Measurements from ENCODE around the gene DMRTA2.

DMRTA2 gene

GRCh38 chr1:50422946-50423669 lies at the start of gene DMRTA2:
TSS of gene DMRTA2 (minus strand) at chr1:50423443. CDS start at chr1:50421536, 1,907 bp downstream.
- DNase-seq, result peak; percentile 82

GRCh38 chr1:50471967-50472366 lies 48.7 kb upstream of the DMRTA2 start:
- DNase-seq, result no peak

GRCh38 chr1:50462964-50463363 lies 39.7 kb upstream of the DMRTA2 start:
- DNase-seq, result no peak

GRCh38 chr1:50458507-50458906 lies 35.3 kb upstream of the DMRTA2 start:
- DNase-seq, result no peak

DNA sequence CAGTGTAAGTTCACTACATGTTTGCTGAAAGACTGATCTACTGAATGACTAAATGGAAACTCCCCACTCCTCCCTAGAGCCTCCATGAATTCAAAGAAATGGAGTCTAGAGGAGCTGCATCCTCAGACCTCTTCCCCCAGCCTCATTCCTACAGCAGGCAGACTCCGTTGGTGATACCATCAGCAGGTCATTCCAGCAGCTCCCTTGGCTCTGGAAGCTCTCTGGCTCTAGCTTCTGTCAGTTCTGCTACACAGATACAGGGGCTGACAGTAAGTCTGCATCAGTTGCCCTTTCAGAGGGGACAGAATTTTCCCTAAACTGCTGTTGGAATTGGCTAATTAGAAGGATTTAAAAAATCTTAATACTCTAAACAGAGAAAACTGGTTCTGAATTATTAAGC lies 31.7 kb upstream of the DMRTA2 start:
- DNase-seq, result no peak

DNA sequence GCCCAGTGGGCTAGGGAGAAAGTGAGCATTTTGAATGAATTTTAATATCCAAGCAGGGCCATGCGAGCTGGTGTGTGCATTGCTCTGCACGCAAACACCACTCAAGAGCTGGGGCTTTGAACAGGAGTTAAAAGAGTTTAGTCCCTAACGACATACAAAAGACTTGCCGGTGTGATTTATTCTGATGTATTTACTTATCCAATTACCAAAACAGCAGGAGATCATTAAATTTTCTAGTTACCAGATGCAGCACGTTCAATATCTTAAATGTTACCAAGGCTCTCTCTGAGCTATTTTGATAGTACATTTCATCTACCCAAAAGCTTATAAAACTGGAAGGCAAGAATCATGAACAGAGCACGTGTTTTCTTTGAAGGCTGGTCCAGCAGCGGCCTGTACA lies 30.0 kb upstream of the DMRTA2 start:
- no peak for DNase-seq

- DNase-seq, result no peak
Measured at GRCh38 chr1:50452700-50453099, 29.5 kb upstream of the DMRTA2 start.

DNA sequence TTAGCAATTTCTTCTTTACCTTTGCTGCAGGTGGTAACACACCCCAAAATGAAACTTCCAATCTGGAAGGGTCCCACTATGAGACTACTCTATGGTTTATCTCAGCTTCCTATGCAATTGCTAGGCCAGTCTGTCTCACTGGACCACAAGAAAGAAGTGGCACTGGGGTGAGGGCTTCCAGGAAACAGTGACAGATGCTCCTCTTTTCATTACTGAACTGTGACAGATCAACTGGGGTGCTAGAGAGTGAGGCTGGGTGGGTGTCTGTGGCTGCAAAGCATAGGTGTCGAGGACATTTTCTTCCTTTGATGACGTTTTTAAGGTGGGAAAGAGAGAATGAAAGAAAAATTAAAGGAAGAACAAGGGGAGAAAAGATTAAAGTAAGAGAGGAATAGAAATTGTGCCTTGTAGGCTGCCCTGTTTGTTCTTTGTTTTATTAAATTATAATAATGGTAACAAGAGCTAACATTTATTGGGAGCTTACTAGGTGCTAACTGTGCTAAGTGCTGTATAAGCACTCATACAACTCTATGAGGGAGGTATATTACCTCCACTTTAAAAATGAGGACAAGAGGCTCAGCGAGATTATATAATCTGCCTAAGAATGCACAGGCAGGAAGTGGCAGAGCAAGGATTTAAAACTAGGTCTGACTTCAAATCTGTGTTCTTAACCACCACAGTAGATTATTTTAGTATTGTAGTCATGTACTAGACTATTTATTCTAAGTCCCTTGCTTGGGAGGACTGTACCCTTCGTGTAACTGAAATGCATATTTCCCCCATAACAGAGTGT lies 27.8 kb upstream of the DMRTA2 start:
- no peak for DNase-seq

DNA sequence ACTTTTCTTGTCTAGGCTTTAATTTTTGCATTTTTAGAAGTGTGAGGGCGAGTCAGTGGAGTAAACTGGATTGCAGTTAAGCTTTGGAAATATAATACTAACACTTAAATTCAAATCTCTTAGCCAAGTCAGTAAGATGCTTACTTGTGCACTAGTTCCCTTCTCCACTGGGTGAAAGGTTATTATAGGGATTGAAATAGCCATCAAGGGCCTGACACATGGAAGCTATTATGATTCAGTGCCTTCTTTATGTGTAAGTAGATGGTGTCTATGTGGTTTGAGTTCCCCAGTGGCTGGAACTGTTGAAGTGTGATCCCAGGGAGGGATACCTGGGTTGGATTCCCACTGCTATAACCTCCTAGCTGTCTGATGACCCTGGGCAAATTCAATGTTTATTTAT lies 24.7 kb upstream of the DMRTA2 start:
- DNase-seq, result no peak

DNA sequence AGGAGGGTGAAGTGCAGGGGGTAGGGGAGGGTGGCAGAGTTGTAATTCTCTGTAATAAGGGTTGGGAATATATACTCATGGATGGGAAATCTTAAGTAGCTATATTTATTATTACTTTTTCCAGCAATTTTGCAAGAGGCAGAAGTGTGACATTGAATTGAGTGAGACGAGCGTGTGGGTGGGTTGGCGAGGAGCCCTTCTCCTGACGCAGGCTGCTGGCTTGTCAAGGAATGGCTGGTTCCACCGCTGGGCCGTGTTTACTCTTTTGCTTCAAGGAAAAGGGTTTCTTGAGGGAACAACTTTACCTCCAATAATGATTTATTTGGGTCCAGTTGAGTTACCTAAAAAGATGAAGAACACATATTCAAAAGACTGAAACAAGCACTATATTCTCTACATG lies 17.9 kb upstream of the DMRTA2 start:
- no peak for DNase-seq

DNA sequence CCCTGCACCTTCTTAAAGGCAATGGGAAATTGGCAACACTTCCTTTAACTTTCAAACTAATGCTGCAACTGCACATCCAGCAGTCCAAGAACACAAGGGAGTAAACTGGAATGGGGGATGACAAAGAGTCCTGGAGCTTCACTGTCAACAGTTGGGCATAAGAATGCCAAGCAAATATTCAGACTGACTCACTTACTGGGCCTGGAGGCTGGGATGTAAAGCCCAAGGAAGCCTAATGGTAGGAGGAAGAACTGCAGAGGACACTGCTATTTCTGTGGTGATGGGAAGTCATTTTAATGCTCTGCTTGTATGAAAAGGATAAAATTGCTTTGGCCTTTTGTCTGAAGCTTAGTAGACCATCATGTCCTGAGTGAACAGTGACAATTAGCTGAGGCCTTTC lies 15.7 kb upstream of the DMRTA2 start:
- no peak for DNase-seq

- no peak for DNase-seq
Measured at GRCh38 chr1:50436489-50436888, 13.2 kb upstream of the DMRTA2 start.

DNA sequence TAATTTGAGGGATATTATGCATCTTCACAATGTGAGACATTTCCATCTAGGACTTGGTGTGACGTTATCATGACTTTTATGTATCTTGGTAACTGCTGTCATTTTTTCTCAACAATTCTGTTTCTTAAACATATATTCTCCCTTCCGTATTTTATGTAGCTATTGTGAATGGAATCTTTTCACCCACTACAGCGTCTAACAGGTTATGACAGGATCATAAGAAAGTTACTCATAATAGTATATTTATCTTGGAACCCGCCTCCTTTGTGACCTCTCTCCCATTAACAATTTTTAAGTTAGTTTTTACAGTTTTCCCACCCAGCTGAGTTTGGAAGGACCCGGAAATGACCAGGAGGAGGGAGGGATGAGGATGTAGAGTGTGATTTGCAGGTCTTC lies 6.8 kb upstream of the DMRTA2 start:
- no peak for DNase-seq

DNA sequence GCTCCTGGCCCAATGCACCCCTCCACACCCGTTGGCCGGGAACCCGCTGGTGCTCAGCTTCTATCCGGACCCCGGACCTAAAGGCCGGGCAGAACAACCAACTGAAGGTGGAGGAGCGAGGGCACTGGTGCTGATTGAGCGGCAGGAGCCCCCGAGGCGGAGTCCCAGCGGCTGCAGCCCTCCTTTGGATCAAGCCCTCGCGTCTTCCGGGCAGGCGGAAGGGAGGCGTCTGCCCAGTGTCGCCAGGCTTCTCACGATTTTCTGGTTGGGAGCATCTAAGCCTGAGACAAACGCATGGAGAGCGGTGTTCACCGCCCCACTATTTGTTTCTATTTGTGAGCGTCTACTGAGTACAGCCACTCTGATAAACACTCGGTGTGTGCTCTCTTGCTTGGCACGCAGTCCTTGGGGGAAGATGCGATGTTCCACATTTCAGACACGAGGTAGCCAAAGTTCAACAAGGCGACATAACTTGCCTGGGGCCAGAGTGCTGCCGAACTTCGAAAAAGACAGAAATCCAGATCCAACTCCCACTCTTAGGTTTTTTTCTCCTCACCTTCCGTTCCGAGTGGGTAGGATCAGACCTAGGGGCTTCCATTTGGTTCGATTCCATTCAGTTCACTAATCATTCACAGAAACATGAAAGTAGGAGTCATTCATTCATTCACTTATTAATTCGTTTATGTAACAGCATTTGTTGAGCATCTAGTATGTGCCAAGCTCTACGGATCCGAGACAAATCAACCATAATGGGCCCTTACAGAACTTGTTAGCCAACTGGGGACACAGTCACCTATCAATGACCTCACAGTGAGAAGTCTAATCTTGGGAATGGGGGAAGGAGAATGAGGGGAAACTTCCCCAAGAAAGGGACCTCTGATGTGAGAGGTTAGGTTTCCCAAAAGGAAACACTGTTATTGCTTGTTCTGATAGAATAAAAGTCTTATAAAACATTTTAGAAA lies 4.9 kb upstream of the DMRTA2 start:
- no peak for DNase-seq

DNA sequence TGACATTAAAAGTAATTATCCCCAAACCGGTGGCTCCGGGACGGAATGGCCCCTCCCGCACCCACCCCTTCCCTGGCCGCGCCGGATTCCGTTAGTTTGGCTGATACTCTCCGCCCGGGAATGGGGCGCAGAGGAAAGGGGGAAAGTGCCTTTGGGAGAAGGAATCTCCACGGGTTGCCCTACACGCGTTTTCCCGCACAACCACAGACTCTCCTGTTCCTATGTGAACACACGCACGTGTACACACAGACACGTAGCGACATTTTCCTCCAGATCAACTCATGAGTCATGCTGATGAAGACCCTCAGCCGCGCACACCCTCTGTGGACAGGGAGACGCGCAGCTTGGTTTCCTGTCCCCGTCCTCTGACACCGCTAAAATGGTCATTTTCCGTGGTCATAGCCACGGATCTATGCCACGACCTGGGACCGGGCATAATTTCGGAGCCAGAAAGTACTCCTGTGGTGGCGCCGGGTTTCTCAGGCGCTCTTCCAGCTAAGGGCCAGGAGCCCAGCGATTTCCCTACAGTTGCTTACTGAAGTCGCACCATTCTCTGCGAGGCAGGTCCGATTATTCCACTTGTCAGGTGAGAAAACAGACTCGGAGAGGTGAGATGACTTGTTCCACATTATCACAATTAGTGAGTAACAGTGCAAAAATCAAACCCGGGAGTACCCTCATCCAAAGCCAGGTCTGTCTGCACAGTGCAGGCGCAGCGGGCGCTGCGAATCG lies 4.0 kb upstream of the DMRTA2 start:
- DNase-seq, result no peak

DNA sequence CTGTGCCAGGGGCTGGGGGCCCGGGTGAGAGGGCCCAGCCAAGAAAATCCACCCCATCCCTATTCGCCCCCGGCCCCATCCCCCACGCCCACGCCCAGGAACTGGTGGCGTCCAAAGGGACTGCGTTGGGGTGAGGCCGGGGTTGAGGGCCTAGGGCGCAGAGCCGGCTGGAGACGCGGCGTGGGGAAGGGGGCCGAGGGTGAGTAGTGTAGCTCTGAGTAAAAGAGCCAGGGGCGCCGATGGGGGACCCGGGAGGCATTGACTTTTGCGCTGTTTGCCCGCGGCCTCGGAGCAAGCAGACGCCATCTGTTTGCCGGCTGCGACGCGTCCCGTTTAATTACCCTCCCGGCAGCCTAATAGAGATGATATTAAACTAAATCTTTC lies 3.5 kb upstream of the DMRTA2 start:
- DNase-seq, result no peak

DNA sequence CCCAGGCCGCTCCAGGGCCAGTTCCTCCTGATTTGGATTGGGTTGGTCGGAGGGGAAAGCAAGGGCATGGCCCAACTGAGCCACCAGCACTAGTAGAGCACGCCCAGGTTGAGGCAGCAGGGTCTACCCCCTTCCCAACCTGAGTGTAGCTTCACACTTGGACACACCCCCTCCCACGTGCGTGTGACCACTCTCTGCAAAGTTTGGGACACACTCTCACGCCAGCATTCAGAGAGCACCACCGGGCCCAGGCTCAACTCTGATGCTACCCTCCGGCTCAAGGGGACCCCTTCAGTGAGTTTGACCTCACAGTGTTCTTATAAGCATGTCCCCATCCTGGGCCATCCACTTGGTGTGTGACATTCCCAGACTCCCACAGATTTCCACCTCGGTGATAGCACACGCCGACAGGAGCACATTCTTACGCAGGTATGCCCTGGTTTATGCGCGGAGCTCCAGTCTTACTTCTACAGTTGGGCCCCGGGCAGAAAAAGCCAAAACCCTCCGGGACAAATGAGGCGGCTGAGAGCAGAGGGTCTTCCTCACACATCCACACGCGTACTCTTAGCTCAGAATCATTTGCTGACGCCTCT lies 3.0 kb upstream of the DMRTA2 start:
- DNase-seq, result no peak

GRCh38 chr1:50425376-50426107 lies 2.3 kb upstream of the DMRTA2 start:
- DNase-seq, result peak; percentile 50

- DNase-seq, result no peak
Measured at GRCh38 chr1:50424884-50425375, 1.7 kb upstream of the DMRTA2 start.

DNA sequence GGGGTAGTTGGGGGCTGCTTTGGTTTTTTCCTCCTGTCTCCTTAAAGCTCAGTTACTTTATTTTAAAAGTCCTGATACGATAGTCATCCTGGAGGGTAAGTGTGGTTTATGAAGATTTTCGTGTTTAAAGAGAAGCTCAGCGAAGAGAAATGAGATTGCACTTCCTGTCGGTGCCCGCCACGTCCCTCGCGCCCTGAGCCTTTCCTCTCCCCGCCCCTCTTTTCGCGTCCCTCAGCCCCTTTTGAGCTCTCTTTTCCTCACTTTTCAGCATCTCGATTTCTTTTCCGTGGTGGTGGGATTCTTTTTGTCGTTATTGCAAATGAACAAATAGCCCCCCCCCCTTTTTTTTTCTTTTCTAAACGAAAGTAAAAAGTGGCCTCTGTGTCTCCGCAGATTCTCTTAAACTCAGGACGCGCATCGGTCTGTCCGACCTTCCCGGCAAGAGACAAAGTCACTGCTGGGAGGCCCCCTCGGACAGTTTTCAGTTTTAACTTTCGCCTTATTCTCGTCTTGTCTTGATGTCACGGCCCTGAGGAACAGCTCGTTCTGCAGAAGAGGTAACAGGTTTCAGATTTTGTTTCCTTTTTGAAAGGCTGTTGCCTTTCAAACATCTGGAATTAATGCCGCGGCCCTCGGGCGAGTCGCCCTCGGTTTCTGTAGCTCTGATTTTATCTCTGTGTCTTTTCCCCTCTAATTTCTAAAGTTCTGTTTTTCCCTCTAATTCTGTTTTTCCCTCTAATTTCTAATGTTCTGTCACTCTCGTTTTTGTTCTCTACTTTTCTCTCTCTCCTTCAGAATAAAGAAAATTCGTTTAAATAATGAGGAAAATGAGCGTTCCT lies 1.0 kb upstream of the DMRTA2 start:
- DNase-seq, result peak; percentile 25

- DNase-seq, result peak; percentile 55
Measured at GRCh38 chr1:50423670-50424000, 392 bp upstream of the DMRTA2 start.

Measured in NCI-H2029 (cell line).